Measurements from ENCODE around the gene ZNF701. TPM values are rescaled to one million over a fixed set of nuclear protein-coding genes. Genes with fewer than 3 reads are reported as not detected.
"Not testable (repeated sequence)": the region's sequence is repeated elsewhere in the genome, so short reads cannot be mapped to it uniquely, and the experiment has no call there.

Gene ZNF701
- total and polyA plus RNA-seq, 4 donors = 5.1 to 26.6 (median 10.9) TPM

DNA sequence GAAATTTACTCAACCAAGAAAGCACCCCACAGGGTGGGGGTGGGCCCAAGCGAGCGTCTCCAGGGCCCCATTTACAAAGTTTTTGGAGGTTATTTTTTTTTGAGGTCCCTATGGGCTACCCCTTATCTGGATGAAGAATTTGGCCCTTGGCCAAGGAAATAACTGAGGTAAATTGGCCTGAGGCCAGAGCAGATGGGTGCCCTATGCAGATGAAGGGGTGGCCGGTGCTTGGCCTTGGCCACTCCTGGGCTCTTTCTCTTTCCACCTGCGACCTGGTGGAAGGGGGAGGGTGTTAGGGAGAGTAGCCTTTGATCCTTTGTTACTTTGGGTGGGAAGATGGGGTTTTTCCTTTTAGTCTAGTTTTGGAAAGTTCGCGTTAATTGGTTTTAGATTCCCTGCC is 15.5 kb downstream of the ZNF701 start:
- no peaks in the 10 kb centered on the region for H3K27me3 ChIP-seq (ENCODE audit: control insufficient read depth in 1 of 2, insufficient read depth in 2 of 2, low read length in 1 of 2)
- 82 to 85% methylated on average over 6 of the region's 6 CpGs for WGBS, 2 donors
- H3K27ac ChIP-seq (ENCODE audit: low read depth in 1 of 2, low read length in 2 of 2) = no peak overlapping the region
- ATAC-seq (ENCODE audit: low FRiP score) = peak; percentile 27
- peaks cover 3 to 6% of the 10 kb centered on the region in 2 donors for H3K36me3 ChIP-seq (ENCODE audit: control insufficient read depth in 1 of 2, insufficient read depth in 2 of 2, low read length in 1 of 2)
- H3K4me1 ChIP-seq (ENCODE audit: control insufficient read depth in 1 of 2, insufficient read depth in 2 of 2, low read length in 2 of 2) = no peaks in the 10 kb centered on the region
- no peaks in the 10 kb centered on the region for H3K9me3 ChIP-seq (ENCODE audit: control insufficient read depth, low read length)
- H3K4me3 ChIP-seq (ENCODE audit: low read length in 2 of 2) = no peak overlapping the region
- no peak for DNase-seq
- intact Hi-C loops (cut with DNase I) = no loop called here

DNA sequence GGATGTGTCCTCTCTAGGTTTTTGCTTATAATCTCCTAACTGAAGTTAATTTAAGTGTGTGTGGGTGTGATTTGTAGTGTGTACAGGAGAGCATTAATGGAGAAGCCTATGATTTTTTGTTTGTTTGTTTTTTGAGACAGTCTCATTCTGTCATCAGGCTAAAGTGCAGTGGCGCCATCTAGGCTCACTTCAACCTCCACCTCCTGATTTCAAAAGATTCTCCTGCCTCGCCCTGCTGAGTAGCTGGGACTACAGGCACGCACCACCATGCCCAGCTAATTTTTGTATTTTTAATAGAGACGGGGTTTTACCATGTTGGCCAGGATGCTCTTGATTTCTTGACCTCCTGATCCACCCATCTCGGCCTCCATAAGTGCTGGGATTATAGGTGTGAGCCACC is 20.6 kb downstream of the ZNF701 start:
- DNase-seq (no peak), ATAC-seq (ENCODE audit: low FRiP score) (no peak)
- no peaks in the 10 kb centered on the region for H3K9me3 ChIP-seq (ENCODE audit: control insufficient read depth, low read length)
- no peaks in the 10 kb centered on the region for H3K27me3 ChIP-seq (ENCODE audit: control insufficient read depth in 1 of 2, insufficient read depth in 2 of 2, low read length in 1 of 2)
- no peaks in the 10 kb centered on the region for H3K36me3 ChIP-seq (ENCODE audit: control insufficient read depth in 1 of 2, insufficient read depth in 2 of 2, low read length in 1 of 2)
- no peak overlapping the region for H3K4me3 ChIP-seq (ENCODE audit: low read length in 2 of 2)
- WGBS, 2 donors = 90 to 96% methylated on average over 5 of the region's 5 CpGs
- no peaks in the 10 kb centered on the region for H3K4me1 ChIP-seq (ENCODE audit: control insufficient read depth in 1 of 2, insufficient read depth in 2 of 2, low read length in 2 of 2)
- no peak overlapping the region for H3K27ac ChIP-seq (ENCODE audit: low read depth in 1 of 2, low read length in 2 of 2)
- intact Hi-C loops (cut with DNase I) = no loop called here

DNA sequence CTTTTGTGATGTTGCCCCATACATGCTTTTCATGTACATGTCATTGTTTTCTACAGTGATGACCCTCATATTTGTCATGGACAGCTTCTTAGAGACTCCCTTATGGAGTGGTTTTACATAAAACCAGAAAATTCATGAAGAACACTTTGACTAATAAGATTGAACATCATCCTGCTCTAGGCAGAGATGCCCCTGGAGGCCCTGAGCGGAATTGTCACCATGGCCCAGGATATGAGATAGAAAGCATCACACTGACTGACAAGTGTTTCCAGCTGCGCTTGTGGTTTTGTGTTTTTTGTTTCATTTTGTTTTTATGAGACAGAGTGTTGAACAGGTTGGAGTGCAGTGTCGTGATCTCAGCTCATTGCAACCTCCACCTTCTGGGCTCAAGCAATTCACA is 22.2 kb downstream of the ZNF701 start:
- no peaks in the 10 kb centered on the region for H3K4me1 ChIP-seq (ENCODE audit: control insufficient read depth in 1 of 2, insufficient read depth in 2 of 2, low read length in 2 of 2)
- H3K4me3 ChIP-seq (ENCODE audit: low read length in 2 of 2) = no peak overlapping the region
- ATAC-seq (ENCODE audit: low FRiP score) = no peak
- no peaks in the 10 kb centered on the region for H3K9me3 ChIP-seq (ENCODE audit: control insufficient read depth, low read length)
- intact Hi-C loops (cut with DNase I) = no loop called here
- DNase-seq = no peak
- H3K27me3 ChIP-seq (ENCODE audit: control insufficient read depth in 1 of 2, insufficient read depth in 2 of 2, low read length in 1 of 2) = no peaks in the 10 kb centered on the region
- H3K36me3 ChIP-seq (ENCODE audit: control insufficient read depth in 1 of 2, insufficient read depth in 2 of 2, low read length in 1 of 2) = no peaks in the 10 kb centered on the region
- 65 to 100% methylated on average over 3 of the region's 3 CpGs for WGBS, 2 donors
- H3K27ac ChIP-seq (ENCODE audit: low read depth in 1 of 2, low read length in 2 of 2) = no peak overlapping the region

DNA sequence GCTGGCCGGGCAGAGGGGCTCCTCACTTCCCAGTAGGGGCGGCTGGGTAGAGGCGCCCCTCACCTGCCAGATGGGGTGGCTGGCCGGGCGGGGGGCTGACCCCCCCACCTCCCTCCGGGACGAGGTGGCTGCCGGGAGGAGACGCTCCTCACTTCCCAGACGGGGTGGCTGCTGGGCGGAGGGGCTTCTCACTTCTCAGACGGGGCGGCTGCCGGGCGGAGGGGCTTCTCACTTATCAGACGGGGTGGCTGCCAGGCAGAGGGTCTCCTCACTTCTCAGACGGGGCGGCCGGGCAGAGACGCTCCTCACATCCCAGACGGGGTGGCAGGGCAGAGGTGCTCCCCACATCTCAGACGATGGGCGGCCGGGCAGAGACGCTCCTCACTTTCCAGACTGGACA is 23.4 kb downstream of the ZNF701 start:
- intact Hi-C loops (cut with DNase I); ATAC-seq (ENCODE audit: low FRiP score); H3K4me3 ChIP-seq (ENCODE audit: low read length in 2 of 2); DNase-seq; H3K4me1 ChIP-seq (ENCODE audit: control insufficient read depth in 1 of 2, insufficient read depth in 2 of 2, low read length in 2 of 2); H3K9me3 ChIP-seq (ENCODE audit: control insufficient read depth, low read length); H3K36me3 ChIP-seq (ENCODE audit: control insufficient read depth in 1 of 2, insufficient read depth in 2 of 2, low read length in 1 of 2); H3K27me3 ChIP-seq (ENCODE audit: control insufficient read depth in 1 of 2, insufficient read depth in 2 of 2, low read length in 1 of 2); H3K27ac ChIP-seq (ENCODE audit: low read depth in 1 of 2, low read length in 2 of 2): not testable (repeated sequence)
- 97% methylated on average over 7 of the region's 25 CpGs; no CpG with 5 or more reads in 1 of the 2 donors for WGBS, 2 donors

DNA sequence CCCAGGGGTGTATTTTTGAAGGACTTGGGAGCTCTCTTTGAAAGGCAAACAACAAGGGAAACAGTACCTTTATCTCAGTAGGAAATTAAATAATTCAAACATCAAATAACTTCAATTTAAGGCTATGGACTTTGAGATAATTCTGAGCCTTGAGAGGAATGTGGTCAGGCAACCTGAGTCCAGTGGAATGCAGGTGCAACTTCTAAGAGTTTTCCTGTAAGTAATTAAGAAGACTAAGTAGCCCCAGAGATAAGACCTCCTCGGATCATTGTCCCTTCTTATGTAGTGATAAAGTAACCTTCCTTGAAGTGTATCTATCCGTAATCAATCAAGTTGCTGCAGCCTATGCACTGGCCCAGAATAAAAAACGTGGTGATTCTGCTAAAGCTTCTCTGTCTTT is 29.2 kb downstream of the ZNF701 start:
- no peak for ATAC-seq (ENCODE audit: low FRiP score)
- Histone ChIP-seq H3K4me3 (ENCODE audit: low read length in 2 of 2) (no peak overlapping the region), H3K27me3 (ENCODE audit: control insufficient read depth in 1 of 2, insufficient read depth in 2 of 2, low read length in 1 of 2) (no peaks in the 10 kb centered on the region), H3K9me3 (ENCODE audit: control insufficient read depth, low read length) (no peaks in the 10 kb centered on the region), H3K36me3 (ENCODE audit: control insufficient read depth in 1 of 2, insufficient read depth in 2 of 2, low read length in 1 of 2) (no peaks in the 10 kb centered on the region), H3K27ac (ENCODE audit: low read depth in 1 of 2, low read length in 2 of 2) (no peak overlapping the region), H3K4me1 (ENCODE audit: control insufficient read depth in 1 of 2, insufficient read depth in 2 of 2, low read length in 2 of 2) (no peaks in the 10 kb centered on the region)
- intact Hi-C loops (cut with DNase I) = no loop called here
- DNase-seq = no peak
- 90 to 91% methylated on average over 3 of the region's 3 CpGs for WGBS, 2 donors

DNA sequence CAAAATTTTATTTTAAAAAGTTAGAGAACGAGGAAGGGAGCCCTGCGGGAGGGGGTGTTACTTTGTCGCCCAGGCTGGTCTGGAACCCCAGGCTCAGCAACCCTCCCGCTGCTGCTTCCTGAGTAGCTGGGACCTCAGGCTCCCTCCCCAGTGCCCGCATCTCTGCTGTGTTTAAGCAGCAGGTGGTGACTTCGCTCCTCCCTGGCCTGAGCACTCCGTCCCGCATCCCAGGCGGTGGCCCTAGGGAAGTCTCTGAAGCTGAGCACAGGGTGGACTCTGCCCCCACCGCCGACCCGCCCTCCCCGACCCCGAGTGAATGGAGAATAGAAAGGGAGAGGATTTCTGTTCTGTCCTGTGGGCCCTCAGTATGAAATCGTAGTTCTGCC is 30.5 kb downstream of the ZNF701 start:
- intact Hi-C loops (cut with DNase I) = loop anchor here (5.0 kb wide), 2 partner anchors 37 to 92 kb away; partner anchors contain the start of gene ZNF83 (in 2 of the 2)
- H3K27ac ChIP-seq (ENCODE audit: low read depth in 1 of 2, low read length in 2 of 2) = peak overlapping the region; percentile 2 to 90
- peak overlapping the region; percentile 48 to 58 for H3K4me3 ChIP-seq (ENCODE audit: low read length in 2 of 2)
- no peaks in the 10 kb centered on the region for H3K4me1 ChIP-seq (ENCODE audit: control insufficient read depth in 1 of 2, insufficient read depth in 2 of 2, low read length in 2 of 2)
- 0 to 2% methylated on average over 15 of the region's 15 CpGs for WGBS, 2 donors
- no peaks in the 10 kb centered on the region for H3K36me3 ChIP-seq (ENCODE audit: control insufficient read depth in 1 of 2, insufficient read depth in 2 of 2, low read length in 1 of 2)
- H3K27me3 ChIP-seq (ENCODE audit: control insufficient read depth in 1 of 2, insufficient read depth in 2 of 2, low read length in 1 of 2) = no peaks in the 10 kb centered on the region
- ATAC-seq (ENCODE audit: low FRiP score) (no peak), DNase-seq (peak; percentile 54 to 80)
- H3K9me3 ChIP-seq (ENCODE audit: control insufficient read depth, low read length) = no peaks in the 10 kb centered on the region

DNA sequence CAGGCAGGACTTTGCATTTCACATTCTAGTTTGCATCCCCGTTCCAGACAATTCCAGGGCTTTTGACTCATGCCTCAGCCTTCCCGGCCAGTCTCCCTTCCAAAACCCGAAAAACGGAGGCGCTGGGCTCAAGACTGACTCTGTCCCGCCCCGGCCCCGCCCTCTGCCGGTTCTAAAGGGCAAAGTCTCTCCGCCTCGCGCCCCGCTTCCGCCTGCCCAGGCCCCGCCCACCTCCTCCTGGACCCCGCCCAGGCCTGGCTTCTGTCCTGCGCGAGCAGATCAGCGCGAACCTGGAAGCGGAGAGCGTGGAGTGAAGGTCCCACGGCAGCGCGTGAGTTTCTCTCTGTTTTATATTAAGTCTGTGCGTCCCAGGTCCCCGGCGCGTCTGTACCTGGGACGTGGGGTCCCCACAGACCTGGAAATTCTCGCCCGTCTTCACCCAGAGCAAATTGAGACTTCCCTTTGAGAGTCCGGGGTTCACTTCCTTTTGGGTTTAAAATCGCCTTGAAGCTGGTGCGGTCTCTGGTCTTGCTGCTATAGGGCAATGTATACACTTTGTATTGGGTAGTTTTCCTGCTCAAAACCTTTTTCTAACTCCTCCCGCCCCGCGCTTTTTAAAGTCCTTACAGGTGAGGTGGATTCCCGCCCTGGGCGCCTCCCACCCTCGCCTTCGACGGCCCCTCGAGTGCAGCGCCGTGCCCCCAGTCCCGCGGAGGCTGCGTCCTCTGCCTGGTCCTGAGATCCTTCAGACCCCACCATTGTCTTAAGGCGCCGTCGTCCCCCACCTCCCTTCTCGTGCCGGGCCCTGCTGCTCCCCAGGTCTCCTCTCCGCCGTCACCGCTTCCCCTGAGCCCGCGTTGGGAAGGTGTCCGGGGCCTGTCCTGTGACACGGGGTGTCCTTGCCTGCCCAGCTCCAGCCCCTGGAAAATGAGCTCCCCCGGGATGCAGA is 31.2 kb downstream of the ZNF701 start:
- Histone ChIP-seq H3K4me3 (ENCODE audit: low read length in 2 of 2) (peak overlapping the region; percentile 48 to 58), H3K36me3 (ENCODE audit: control insufficient read depth in 1 of 2, insufficient read depth in 2 of 2, low read length in 1 of 2) (no peaks in the 10 kb centered on the region), H3K27me3 (ENCODE audit: control insufficient read depth in 1 of 2, insufficient read depth in 2 of 2, low read length in 1 of 2) (no peaks in the 10 kb centered on the region), H3K27ac (ENCODE audit: low read depth in 1 of 2, low read length in 2 of 2) (peak overlapping the region in 1 of 2 donors; percentile 43), H3K4me1 (ENCODE audit: control insufficient read depth in 1 of 2, insufficient read depth in 2 of 2, low read length in 2 of 2) (no peaks in the 10 kb centered on the region), H3K9me3 (ENCODE audit: control insufficient read depth, low read length) (no peaks in the 10 kb centered on the region)
- peak; percentile 97 to 99 for DNase-seq
- intact Hi-C loops (cut with DNase I) = loop anchor here (5.0 kb wide), 2 partner anchors 36 to 91 kb away; partner anchors contain the start of gene ZNF83 (in 2 of the 2)
- 0 to 1% methylated on average over 57 to 62 of the region's 62 CpGs for WGBS, 2 donors
- ATAC-seq (ENCODE audit: low FRiP score) = peak; percentile 97

DNA sequence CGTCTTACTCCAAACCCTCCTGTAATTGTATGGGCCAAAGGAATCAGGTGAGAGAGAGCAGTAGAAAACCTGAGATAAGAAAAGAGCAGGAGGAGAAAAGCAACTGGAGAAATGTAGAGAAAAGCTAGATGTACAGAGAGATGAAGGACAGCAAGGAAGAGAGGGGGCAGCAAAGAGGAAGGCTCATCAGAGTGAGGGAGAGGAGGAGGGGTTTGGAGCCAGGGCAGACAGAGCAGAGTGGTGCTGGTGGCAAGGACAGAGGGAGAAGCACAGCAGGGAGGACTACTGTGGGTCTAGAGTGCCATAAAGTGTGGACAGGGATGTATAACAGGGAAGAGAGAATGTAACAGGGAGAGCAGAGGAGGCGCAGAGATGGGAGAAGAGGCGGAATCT is 31.9 kb downstream of the ZNF701 start:
- WGBS, 2 donors = 54 to 58% methylated on average over 3 of the region's 3 CpGs
- not testable (repeated sequence) for H3K36me3 ChIP-seq (ENCODE audit: control insufficient read depth in 1 of 2, insufficient read depth in 2 of 2, low read length in 1 of 2); H3K4me1 ChIP-seq (ENCODE audit: control insufficient read depth in 1 of 2, insufficient read depth in 2 of 2, low read length in 2 of 2); H3K9me3 ChIP-seq (ENCODE audit: control insufficient read depth, low read length); ATAC-seq (ENCODE audit: low FRiP score); H3K27me3 ChIP-seq (ENCODE audit: control insufficient read depth in 1 of 2, insufficient read depth in 2 of 2, low read length in 1 of 2); DNase-seq
- intact Hi-C loops (cut with DNase I) = loop anchor here (5.0 kb wide), 2 partner anchors 35 to 90 kb away; partner anchors contain the start of gene ZNF83 (in 2 of the 2)
- Histone ChIP-seq H3K27ac (ENCODE audit: low read depth in 1 of 2, low read length in 2 of 2) (peak overlapping the region in 1 of 2 donors; percentile 50), H3K4me3 (ENCODE audit: low read length in 2 of 2) (peak overlapping the region in 1 of 2 donors; percentile 48)

DNA sequence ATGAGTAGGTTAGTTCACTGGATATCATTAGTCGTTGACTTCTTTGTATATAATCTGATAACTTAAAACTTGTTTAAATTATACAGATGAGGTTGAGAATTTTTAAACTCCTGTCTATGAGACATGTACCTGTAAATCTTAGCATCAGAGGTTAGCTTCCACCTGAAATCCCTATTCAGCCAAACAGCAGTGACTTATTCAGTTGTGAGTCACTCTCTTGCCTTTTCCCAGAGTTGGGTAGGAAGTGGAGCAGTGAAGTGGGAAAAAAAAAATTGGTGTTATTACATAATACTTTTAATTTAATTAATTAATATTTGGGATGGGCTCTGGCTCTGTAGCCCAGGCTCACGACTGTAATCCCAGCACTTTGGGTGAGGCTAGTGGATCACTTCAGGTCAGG is 32.9 kb downstream of the ZNF701 start:
- intact Hi-C loops (cut with DNase I) = loop anchor here (5.0 kb wide), 2 partner anchors 34 to 89 kb away; partner anchors contain the start of gene ZNF83 (in 2 of the 2)
- no peak overlapping the region for H3K27ac ChIP-seq (ENCODE audit: low read depth in 1 of 2, low read length in 2 of 2)
- no peak overlapping the region for H3K4me3 ChIP-seq (ENCODE audit: low read length in 2 of 2)
- DNase-seq (no peak), ATAC-seq (ENCODE audit: low FRiP score) (no peak)
- 71 to 78% methylated on average over 2 of the region's 2 CpGs for WGBS, 2 donors
- H3K36me3 ChIP-seq (ENCODE audit: control insufficient read depth in 1 of 2, insufficient read depth in 2 of 2, low read length in 1 of 2) = peaks cover 0 to 2% of the 10 kb centered on the region in 2 donors
- H3K9me3 ChIP-seq (ENCODE audit: control insufficient read depth, low read length) = no peaks in the 10 kb centered on the region
- H3K4me1 ChIP-seq (ENCODE audit: control insufficient read depth in 1 of 2, insufficient read depth in 2 of 2, low read length in 2 of 2) = no peaks in the 10 kb centered on the region
- no peaks in the 10 kb centered on the region for H3K27me3 ChIP-seq (ENCODE audit: control insufficient read depth in 1 of 2, insufficient read depth in 2 of 2, low read length in 1 of 2)
